Neural cell (in vitro differentiated cells): ENCODE measurements around the gene TUBB. TPM values are rescaled to one million over a fixed set of nuclear protein-coding genes. Genes with fewer than 3 reads are reported as not detected.

ENCODE experiments used
- H2AFZ ChIP-seq: fragments of 200-600, 300-800 bp; sonication (generic), shearing (Covaris generic); 2 replicates; pipeline ENCODE4 v1.6.0; 2014; ENCODE audit warnings: low read depth, mild to moderate bottlenecking, antibody characterized with exemption, low read length, moderate library complexity
- H3F3A ChIP-seq: fragments of 200-600 bp; shearing (Covaris generic); 2 replicates; pipeline ENCODE4 v1.6.1; 2016; ENCODE audit warnings: mild to moderate bottlenecking, moderate library complexity, mixed read lengths, antibody characterized with exemption, low read length; ENCODE audit not compliant: insufficient read depth, poor library complexity, severe bottlenecking
- H3K27ac ChIP-seq: fragments of 200-600, 300-800 bp; sonication (generic), shearing (Covaris generic); 2 replicates; pipeline ENCODE4 v1.5.1; 2014; ENCODE audit warnings: mild to moderate bottlenecking, low read length, moderate library complexity
- H3K27me3 ChIP-seq: fragments of 300-800, 200-600 bp; sonication (generic), shearing (Covaris generic); 2 replicates; pipeline ENCODE4 v1.6.0; 2014; ENCODE audit warnings: mild to moderate bottlenecking, low read depth, low read length, moderate library complexity; ENCODE audit not compliant: insufficient read depth
- H3K36me3 ChIP-seq: fragments of 300-800, 200-600 bp; sonication (generic), shearing (Covaris generic); 2 replicates; pipeline ENCODE4 v1.5.1; 2014; ENCODE audit warnings: mild to moderate bottlenecking, antibody characterized with exemption, low read length, moderate library complexity; ENCODE audit not compliant: insufficient read depth
- H3K4me2 ChIP-seq: fragments of 300-800, 200-600 bp; sonication (generic), shearing (Covaris generic); 2 replicates; pipeline ENCODE4 v1.6.0; 2014; ENCODE audit warnings: mild to moderate bottlenecking, low read length
- H3K4me3 ChIP-seq: fragments of 300-800, 200-600 bp; sonication (generic), shearing (Covaris generic); 2 replicates; pipeline ENCODE4 v1.5.1; 2014; ENCODE audit warnings: mild to moderate bottlenecking, low read length, moderate library complexity
- H3K79me2 ChIP-seq: fragments of 200-600 bp; shearing (Covaris generic); replicated peaks from 2 replicates; pipeline ENCODE4 v1.6.0; 2014; ENCODE audit warnings: mild to moderate bottlenecking, low read length, moderate library complexity; ENCODE audit not compliant: insufficient read depth
- H3K9ac ChIP-seq: fragments of 300-800, 200-600 bp; sonication (generic), shearing (Covaris generic); 2 replicates; pipeline ENCODE4 v1.6.1; 2016; ENCODE audit warnings: mild to moderate bottlenecking, low read length, mixed read lengths
- H3K9me2 ChIP-seq: fragments of 200-600 bp; shearing (Covaris generic); 2 replicates; pipeline ENCODE4 v1.6.1; 2016; ENCODE audit warnings: mild to moderate bottlenecking, low read length, mixed read lengths; ENCODE audit not compliant: insufficient read depth
- H3K9me3 ChIP-seq: fragments of 200-600, 300-800 bp; sonication (generic), shearing (Covaris generic); 2 replicates; pipeline ENCODE4 v1.6.1; 2016; ENCODE audit warnings: mild to moderate bottlenecking, mixed run types, low read length, moderate library complexity, mixed read lengths
- H4K20me1 ChIP-seq: fragments of 200-600 bp; shearing (Covaris generic); 2 replicates; pipeline ENCODE4 v1.6.1; 2016; ENCODE audit warnings: mild to moderate bottlenecking, mixed run types; ENCODE audit not compliant: insufficient read depth
- CTCF ChIP-seq: fragments of 450-650 bp; IDR thresholded peaks from 2 replicates; pipeline ENCODE4 v1.5.1; 2014; ENCODE audit warnings: antibody characterized with exemption, mild to moderate bottlenecking, moderate library complexity; ENCODE audit not compliant: poor library complexity, severe bottlenecking
- EP300 ChIP-seq: fragments of 450-650 bp; conservative IDR thresholded peaks from 2 replicates; pipeline ENCODE4 v1.6.1; 2014; ENCODE audit warnings: antibody characterized with exemption, mild to moderate bottlenecking, moderate library complexity; ENCODE audit not compliant: poor library complexity, severe bottlenecking
- EZH2 ChIP-seq: fragments of 200-600, 300-800 bp; shearing (Covaris generic), sonication (generic); IDR thresholded peaks from 2 replicates; pipeline ENCODE4 v1.6.1; 2014; ENCODE audit warnings: antibody characterized with exemption, low read length, borderline replicate concordance, mild to moderate bottlenecking; ENCODE audit not compliant: insufficient read depth, poor library complexity, severe bottlenecking
- MXI1 ChIP-seq: fragments of 450-650 bp; conservative IDR thresholded peaks from 2 replicates; pipeline ENCODE4 v1.6.1; 2014; ENCODE audit warnings: antibody characterized with exemption, mild to moderate bottlenecking; ENCODE audit not compliant: poor library complexity, severe bottlenecking
- POLR2AphosphoS5 ChIP-seq: IDR thresholded peaks from 2 replicates; pipeline ENCODE4 v1.6.1; 2012
- RAD21 ChIP-seq: fragments of 450-650 bp; conservative IDR thresholded peaks from 2 replicates; pipeline ENCODE4 v1.6.1; 2014; ENCODE audit warnings: antibody characterized with exemption, mild to moderate bottlenecking, moderate library complexity
- REST ChIP-seq: IDR thresholded peaks from 2 replicates; pipeline ENCODE4 v1.6.1; 2012; ENCODE audit warnings: borderline replicate concordance
- SMC3 ChIP-seq: fragments of 450-650 bp; conservative IDR thresholded peaks from 2 replicates; pipeline ENCODE4 v1.6.1; 2014; ENCODE audit warnings: antibody characterized with exemption, mild to moderate bottlenecking, moderate library complexity; ENCODE audit not compliant: poor library complexity
- TAF1 ChIP-seq: IDR thresholded peaks from 2 replicates; pipeline ENCODE4 v1.6.1; 2012; ENCODE audit warnings: low read depth
- polyA minus RNA-seq: library from RNA; depleted of rRNA, polyadenylated mRNA; stranded (reverse); fragments of >200 nt; gene quantifications from 2 replicates; pipeline ENCODE4 v1.2.3, GENCODE V29; 2014
- polyA plus RNA-seq: library from polyadenylated mRNA; depleted of rRNA; stranded (reverse); fragments of >200 nt; gene quantifications from 2 replicates; pipeline ENCODE4 v1.2.3, GENCODE V29; 2014

Gene TUBB
- polyA plus RNA-seq, result 711 and 792 TPM in 2 replicates
- 773 and 794 TPM in 2 replicates for polyA minus RNA-seq

- Histone ChIP-seq H2AFZ (peak within 1 kb of the TSS; percentile 42), H3K9me3 (no peaks in the 10 kb centered on the region), H3F3A (peaks cover 14% of the 10 kb centered on the region), H3K9ac (peak within 1 kb of the TSS; percentile 100), H3K27ac (peak within 1 kb of the TSS; percentile 100), H3K36me3 (peaks cover 6% of the 10 kb centered on the region), H3K4me3 (peak within 1 kb of the TSS; percentile 99), H3K27me3 (no peaks in the 10 kb centered on the region), H3K79me2 (peaks cover 70% of the 10 kb centered on the region), H3K9me2 (no peaks in the 10 kb centered on the region), H4K20me1 (peaks cover 34% of the 10 kb centered on the region), H3K4me2 (peak within 1 kb of the TSS; percentile 77)
- TF ChIP-seq POLR2AphosphoS5, result peak; percentile 99
- peak; percentile 95 for TF ChIP-seq TAF1
- TF ChIP-seq CTCF, result peak; percentile 24
- TF ChIP-seq SMC3, result peak; percentile 19
- peak; percentile 11 for TF ChIP-seq RAD21
- TF ChIP-seq EP300, result no peak
- TF ChIP-seq MXI1, result peak; percentile 53
- no peak for TF ChIP-seq EZH2
- peak; percentile 98 for TF ChIP-seq REST
Observed at GRCh38 chr6:30719791-30720737, at the start of gene TUBB. Gene TUBB (plus strand): TSS chr6:30720352. CDS start chr6:30720507, 155 bp downstream.

GRCh38 chr6:30670760-30671527 is 49.2 kb upstream of the TUBB start:
- Histone ChIP-seq H3K4me3 (no peak overlapping the region), H3K9ac (no peak overlapping the region), H3F3A (no peaks in the 10 kb centered on the region), H2AFZ (no peak overlapping the region), H3K79me2 (peaks cover 8% of the 10 kb centered on the region), H3K9me2 (no peaks in the 10 kb centered on the region), H3K4me2 (no peak overlapping the region), H3K27ac (no peak overlapping the region), H4K20me1 (no peaks in the 10 kb centered on the region), H3K27me3 (no peaks in the 10 kb centered on the region), H3K9me3 (no peaks in the 10 kb centered on the region), H3K36me3 (no peaks in the 10 kb centered on the region)
- TF ChIP-seq CTCF (peak; percentile 36), REST (no peak)
